DMS 273 treated with DMSO at 0.1 percent for 48 hours (cell line): ENCODE measurements around the gene RYR2.

Experiments
- DNase-seq: peaks from one replicate; lab custom pipeline; 2025; lab: John Stamatoyannopoulos, UW

The RYR2 gene

DNA sequence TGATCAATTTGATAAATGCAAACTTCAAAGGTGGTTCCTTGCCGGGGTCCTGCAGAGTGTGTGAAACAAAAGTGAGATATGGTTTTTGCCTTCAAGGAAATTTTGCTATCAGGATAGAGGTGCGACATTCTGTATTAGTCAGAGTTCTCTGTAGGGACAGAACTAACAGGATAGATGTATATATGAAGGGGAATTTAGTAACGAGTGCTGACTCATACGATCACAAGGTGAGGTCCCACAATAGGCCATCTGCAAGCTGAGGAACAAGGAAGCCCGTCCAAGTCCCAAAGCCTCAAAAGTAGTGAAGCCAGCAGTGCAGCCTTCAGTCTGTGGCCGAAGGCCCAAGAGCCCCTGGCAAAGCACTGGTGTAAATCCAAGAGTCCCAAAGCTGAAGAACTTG lies 157.0 kb downstream of the RYR2 start:
- DNase-seq: no peak

DNA sequence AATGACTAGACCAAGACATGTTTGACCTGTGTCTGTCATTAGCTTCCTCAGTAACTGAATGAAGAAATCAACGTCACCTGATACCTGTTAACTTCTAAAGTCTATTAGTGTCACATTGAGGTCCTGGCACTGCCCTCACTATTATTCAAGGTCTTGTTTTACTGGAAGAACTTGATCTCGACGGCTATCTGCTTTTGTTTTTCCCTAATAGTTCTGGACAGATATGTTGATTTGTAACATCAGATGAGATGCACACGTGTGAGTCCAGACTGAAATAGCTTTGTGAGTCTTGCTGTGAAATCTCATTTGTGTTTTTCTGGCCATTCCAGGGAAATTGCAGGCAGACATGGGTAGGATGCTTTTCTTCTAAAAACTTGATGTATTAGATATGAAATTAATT lies 159.2 kb downstream of the RYR2 start:
- DNase-seq: no peak

DNA sequence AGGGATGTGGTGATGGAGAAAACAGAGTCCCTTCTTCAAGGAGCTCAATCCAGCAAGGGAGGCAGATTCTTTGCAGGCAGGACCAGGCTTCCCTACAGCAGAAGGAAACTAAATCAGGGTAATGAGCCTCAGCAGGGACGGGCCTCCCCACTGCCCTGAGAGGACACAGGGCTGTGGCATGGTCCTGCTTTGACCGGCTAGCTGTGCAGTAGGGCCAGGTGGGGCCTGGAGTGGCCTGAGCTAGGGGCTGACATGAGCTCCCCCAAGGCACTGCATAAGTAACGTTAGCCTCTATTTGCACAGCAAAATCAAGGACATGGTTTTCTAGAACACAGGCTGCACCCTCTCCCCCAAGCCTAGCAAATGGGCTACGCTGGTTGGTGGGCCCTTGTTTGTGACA lies 162.9 kb downstream of the RYR2 start:
- no peak for DNase-seq

DNA sequence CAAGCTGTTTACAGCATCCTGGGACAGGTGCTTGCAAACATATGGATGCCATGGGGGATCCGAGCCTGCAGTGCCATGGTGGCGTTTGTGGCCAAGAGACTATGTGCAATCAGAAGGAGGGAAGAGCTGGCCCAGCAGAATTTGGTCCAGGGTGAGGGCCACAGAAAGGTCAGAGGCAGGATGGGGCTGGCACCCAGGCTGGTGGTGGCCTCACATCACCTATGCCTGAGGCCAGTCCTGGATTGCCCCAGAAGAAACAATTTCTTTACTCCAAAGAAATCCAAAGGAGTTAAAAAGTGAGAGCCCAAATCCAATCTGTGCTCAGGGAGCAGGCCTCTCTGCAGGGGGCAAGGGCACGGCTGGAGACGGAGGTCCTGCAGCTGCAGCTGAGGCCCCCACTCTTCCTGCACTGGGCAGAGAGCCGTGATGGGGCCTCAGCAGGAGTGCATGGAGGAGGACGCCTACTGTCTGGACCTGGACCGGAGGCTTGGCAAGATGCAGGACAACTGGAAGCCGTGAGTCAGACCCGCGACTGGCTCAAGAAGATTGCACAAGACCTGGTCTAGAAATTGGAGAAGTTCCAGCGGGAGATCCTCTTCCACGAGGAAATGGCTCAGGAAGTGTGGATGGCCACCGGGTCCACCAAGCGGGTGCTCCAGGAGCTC lies 163.5 kb downstream of the RYR2 start:
- DNase-seq: no peak

GRCh38 chr1:237206065-237206414 lies 164.1 kb downstream of the RYR2 start:
- DNase-seq: no peak

GRCh38 chr1:237211031-237211430 lies 169.0 kb downstream of the RYR2 start:
- no peak for DNase-seq

DNA sequence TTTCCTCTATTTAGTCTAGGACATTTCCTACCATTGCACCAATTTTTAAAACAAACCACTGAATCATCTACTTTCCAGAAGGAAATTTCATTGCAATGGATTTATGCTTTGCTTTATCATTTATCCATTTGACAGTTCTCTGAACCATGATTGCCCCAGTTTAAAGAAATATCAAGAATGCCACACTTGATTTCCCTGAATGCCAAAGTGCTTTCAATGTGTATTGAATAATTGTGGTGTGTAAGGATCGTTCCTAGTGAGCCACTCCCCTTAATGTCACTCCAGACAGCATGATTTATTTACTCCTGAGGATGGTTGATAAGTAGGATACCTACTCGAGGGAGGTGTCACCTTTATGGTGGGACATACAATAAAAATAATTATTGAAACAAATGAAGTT lies 169.6 kb downstream of the RYR2 start:
- DNase-seq: no peak

GRCh38 chr1:237219751-237220642 lies 178.0 kb downstream of the RYR2 start:
- peak; percentile 83 for DNase-seq

GRCh38 chr1:237223419-237223818 lies 181.4 kb downstream of the RYR2 start:
- no peak for DNase-seq

DNA sequence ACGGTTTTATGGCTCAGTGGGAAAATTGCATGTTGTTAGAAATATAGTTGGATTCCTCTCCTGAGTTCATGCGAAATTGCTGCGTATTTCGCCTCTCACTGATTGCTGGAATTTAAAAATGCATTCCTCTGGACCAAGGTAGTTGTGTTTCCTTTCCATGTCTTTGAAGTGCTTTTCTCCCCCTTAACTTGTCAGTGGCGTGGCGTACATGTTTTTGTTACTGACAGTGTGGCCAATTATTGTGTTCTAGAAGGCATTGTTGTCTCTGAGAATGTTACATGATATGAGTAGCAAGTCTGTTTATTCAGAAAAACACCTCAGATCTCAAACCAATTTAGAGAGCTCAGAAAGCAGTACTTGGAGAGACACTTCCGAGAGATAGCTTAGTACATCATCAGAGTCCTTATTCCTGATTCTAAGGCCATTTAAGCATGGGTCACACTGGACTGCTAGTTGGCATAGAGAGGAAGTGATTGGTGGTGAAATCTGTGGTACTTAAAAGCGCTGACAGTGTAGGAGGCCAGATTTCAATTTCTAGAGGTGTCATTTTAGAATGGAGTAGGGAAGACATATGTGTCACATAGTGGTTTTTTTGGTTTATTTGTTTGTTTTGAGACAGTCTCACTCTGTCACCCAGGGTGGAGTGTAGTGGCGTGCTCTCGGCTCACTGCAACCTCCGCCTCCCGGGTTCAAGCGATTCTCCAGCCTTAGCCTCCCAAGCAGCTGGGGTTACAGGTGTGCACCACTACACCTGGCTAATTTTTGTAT lies 184.4 kb downstream of the RYR2 start:
- DNase-seq: no peak

GRCh38 chr1:237227476-237227875 lies 185.5 kb downstream of the RYR2 start:
- no peak for DNase-seq

- no peak for DNase-seq
These were observed 186.4 kb downstream of the RYR2 start for GRCh38 chr1:237228421-237228820.

GRCh38 chr1:237229333-237229732 lies 187.3 kb downstream of the RYR2 start:
- DNase-seq: no peak

DNA sequence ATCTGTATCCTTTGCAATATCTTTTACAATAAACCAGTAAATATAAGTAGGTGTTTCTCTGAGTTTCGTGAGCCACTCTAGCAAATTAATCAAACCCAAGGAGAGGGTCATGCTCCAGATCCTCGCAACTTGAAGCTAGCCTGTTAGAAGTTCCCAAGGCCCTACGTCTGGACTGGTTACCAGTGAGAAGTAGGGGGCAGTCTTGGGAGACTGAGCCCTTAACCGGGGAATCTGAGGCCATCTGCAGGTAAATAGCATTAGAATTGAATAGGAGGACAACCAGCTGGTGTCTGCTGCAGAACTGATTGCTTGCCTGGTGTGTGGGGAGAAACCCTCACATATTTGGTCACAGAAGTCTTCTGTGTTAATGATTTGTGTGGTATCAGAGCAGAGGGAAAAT lies 190.5 kb downstream of the RYR2 start:
- no peak for DNase-seq

GRCh38 chr1:237235091-237235490 lies 193.1 kb downstream of the RYR2 start:
- peak; percentile 72 for DNase-seq

DNA sequence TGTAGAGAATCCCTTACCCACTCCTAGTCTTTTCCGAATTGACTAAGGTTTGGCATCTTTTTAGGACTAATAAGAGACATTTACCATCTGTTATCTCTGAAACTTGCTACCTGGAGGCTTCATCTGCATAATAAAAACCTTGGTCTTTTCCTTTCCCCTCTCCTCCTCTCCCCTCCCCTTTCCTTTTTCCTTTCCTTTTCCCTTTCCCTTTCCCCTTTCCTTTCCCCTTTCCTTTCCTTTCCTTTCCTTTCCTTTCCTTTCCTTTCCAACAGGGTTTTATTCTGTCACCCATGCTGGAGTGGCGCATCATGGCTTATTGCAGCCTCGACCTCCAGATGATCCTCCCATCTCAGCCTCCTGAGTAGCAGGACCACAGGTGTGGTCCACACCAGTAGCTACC lies 195.7 kb downstream of the RYR2 start:
- DNase-seq: no peak

- DNase-seq: no peak
These were observed 197.3 kb downstream of the RYR2 start for GRCh38 chr1:237239248-237239647.

DNA sequence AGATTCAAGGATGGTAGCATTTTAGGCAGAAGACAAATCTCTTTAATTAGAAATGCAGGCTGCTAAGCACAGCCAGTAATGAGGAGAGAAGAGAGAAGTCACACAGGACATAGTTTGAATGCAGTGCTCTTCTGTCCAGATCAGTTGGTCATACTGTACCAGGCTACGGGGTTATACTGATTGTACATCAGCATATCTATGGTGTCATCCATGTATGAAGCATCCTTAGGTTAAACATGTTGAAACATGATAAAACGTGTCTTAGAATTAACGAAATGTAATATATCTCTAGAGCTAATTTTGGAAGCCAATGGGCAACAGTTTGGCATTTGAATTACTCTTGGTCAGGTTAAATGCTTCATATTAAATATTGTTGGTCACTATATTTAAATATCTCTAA lies 199.1 kb downstream of the RYR2 start:
- no peak for DNase-seq

GRCh38 chr1:237244778-237245177 lies 202.8 kb downstream of the RYR2 start:
- no peak for DNase-seq

- no peak for DNase-seq
These were observed 205.5 kb downstream of the RYR2 start for GRCh38 chr1:237247442-237247841.

DNA sequence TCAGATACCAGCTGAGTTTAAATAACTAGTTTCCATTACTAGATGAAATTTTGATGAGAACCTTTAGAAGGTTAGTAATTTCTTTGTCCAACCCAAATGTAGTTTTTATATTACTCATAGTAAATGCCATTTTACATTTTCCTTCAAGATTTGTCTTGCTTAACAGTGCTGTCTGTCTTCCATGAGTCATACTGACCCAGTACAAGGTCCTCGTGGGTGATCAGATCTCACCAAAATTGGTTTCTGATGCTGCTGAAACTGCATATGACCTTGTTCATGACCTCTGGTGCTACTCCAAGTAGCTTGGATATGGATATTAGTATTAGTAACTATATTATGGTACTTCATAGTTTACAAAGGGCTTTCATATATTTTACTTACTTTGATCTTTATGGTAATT lies 207.1 kb downstream of the RYR2 start:
- DNase-seq: no peak

DNA sequence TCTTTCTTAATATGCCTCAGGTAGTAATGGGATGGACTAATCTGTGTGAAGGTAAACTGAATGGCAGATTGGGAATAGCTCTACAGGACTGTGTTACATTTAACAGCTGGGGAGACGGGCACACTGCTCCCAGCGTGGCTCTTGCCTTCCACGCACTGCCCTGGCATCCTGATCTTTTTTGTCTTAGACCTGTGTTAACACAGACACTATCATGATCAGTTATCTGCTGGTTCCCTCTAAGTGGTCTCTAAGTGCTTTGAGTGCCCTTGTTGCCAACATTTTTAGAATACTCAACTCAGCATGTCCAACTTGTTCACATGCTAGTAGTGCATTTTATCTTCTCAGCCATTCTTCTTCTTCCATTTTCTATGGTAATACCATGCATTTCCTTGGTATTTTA lies 208.1 kb downstream of the RYR2 start:
- DNase-seq: no peak

GRCh38 chr1:237255071-237255470 lies 213.1 kb downstream of the RYR2 start:
- no peak for DNase-seq
